HG03095 (cell line): Measurements from ENCODE around the gene TNNT3.

Experiments used
- ATAC-seq: cut with Tn5 transposase; IDR thresholded peaks from one replicate; pipeline ENCODE4 v1.9.1; 2021; ENCODE audit warnings: moderate library complexity; ENCODE audit not compliant: unreplicated experiment

TNNT3 gene

DNA sequence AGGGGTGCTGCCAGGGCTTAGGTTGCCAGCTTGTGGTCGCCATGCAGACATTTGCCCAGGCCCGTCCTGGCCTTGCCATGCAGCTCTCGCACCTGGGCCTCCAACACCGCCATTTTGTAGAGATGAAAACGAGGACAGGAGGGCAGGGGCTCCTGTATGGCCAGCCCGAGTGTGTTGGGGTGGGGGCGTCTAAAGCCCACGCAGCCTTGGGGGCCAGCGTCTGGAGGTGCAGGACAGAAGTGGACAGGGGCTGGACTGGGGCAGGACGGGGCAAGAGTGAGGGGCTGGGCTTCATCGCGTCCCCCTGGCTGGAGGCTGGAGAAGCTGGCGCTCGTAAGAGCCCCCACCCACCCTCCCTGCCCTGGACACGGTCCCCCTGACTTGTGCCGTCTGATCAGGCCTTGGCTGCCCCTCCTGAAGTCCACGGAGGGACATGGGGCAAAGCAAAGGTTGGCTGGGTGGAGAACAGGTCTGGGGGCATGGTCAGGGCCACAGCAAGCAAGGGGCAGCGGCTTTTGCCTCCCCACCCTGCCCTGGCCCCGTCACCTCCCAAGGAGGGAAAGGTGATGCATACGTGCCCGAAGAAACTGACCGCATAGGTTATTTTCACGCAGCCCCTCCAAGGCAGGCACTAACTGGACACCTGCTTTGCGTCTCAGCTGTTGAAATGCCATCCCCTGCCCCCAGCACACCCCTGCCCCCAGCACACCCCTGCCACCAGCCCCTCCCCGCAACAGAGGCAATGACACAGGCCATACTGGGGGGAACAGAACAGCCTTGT is 815 bp downstream of the TNNT3 start:
- no peak for ATAC-seq

- no peak for ATAC-seq
These were observed 1.5 kb downstream of the TNNT3 start for GRCh38 chr11:1920909-1921573.

DNA sequence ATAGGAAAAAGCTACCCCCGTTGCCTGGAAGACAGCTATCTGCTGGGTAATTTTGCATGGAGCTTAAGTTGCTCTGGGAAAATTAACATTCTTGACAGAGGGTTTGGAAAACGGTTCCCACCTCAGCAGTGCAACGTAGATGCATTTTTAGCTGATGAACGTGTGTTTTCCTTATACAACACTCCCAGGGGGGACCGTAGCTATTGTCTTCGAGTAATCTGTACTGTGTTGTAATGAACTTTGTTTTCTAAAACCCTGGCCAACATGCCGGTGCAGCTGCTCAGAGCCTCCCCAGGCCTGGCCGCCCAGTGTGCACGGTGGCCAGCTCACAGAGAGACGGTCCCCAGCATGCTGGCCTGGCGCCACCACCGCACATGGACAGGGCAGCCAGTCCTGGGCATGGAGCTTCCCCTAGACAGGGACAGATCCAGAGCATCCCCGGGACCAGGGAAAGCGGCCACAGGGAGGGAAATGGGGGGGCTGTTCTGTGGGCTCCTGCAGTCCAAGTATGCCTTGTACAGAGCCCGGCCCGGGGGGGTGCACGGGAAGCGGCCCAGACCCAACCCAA is 2.2 kb downstream of the TNNT3 start:
- ATAC-seq, result no peak

DNA sequence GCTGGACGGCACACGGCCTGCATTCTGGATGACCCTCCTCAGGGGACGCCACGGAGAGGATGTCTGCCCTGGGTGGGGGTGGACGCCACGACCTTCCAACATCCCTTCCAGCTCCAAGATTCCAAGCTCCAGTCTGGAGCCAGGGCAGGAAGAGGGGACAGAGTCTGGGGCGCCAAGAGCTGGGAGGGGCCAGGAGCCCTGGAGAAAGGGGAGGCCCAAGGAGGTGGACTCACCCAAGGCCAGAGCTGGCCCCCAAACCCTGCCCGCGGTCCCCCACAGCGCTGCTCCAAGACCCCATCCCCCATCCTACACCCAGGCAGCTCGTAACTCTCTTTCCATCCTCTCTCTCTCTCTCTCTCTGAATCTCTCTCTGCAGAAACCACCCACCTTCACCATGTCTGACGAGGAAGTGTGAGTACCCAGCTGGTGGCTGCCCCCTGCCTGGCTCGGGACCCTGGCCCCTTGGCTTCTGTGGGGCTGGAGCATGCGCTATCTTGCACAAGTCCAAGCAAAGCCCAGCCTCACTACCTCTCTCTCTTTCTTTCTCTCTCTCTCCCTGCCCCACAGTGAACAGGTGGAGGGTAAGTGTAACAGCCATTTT is 3.1 kb downstream of the TNNT3 start:
- ATAC-seq, result no peak

- ATAC-seq, result no peak
These were observed 3.9 kb downstream of the TNNT3 start for GRCh38 chr11:1923201-1923956.

- no peak for ATAC-seq
These were observed 4.7 kb downstream of the TNNT3 start for GRCh38 chr11:1924181-1924580.

DNA sequence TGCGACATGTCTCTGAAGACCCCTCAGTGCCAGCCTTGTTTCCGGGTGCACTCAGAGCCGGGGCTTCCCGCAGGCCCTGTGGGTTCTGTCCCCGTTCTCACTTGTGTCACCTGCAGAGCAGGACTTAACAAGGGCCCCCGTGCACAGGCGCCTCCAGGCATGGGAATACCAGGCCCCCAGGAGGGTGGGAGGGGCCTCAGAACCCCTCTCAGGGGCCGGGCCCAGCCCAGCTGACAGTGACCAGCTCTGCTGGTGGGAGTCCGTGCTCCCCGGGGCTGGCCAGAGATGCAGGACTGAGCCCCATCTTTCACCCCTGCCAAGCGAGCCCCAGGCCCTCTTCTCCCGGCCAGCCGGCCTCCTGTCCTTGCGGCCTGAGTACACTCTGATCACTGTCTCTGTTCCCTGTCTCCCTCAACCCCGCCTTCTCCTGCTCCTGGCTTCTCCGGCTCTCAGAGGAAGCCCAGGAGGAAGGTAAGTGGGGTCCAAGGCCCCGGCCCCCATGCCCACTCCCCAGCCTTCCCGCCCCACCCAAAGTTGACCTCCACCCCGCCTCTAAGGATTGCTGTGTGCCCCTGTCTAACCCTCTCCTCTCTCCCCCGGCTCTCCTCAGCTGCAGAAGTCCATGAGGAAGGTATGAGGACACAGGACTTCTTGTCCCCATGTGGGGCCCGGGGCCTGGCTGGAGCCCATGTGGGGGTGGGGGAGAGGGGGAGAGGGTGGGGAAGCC is 5.3 kb downstream of the TNNT3 start:
- ATAC-seq, result no peak

DNA sequence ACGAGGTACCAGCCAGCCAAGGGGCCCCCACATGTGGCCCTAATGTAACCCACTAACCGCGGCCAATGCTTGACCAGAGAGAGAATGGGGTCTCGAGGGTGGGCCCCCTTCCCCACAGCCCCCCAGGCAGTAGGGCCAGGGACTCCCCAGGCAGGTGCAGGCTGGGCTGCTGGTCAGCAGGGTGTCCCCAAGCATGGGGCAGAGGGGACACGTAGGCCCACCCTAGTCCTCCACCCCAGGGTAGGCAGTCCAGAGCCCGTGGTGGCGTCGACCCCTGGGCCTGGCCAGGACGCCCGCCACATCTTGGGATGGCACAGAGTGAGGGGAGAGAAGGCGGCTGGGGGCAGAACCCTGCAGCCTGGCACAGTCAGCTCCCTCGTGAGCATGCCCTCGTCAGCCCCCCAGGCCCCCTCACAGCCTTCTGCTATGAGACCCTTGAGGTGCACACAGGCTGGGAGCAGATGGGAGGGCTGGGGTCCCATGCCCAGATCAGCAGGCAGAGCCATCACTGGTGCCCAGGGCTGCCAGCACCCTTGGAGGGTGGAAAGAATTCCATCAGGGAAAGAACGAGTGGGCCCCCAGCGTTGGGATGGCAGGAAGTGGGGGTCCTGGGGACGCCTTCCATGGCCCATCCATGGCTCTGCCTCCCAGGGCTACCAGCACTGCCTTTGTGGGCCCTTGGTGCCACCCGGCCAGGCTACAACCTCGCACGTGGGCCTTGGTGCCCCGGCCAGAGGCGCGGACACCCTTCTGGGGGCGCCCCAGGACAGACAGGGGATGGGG is 6.1 kb downstream of the TNNT3 start:
- no peak for ATAC-seq

GRCh38 chr11:1926156-1927025 is 6.9 kb downstream of the TNNT3 start:
- ATAC-seq, result no peak

- ATAC-seq, result no peak
These were observed 7.7 kb downstream of the TNNT3 start for GRCh38 chr11:1927026-1927847.

- ATAC-seq, result no peak
These were observed 8.5 kb downstream of the TNNT3 start for GRCh38 chr11:1927848-1928469.

DNA sequence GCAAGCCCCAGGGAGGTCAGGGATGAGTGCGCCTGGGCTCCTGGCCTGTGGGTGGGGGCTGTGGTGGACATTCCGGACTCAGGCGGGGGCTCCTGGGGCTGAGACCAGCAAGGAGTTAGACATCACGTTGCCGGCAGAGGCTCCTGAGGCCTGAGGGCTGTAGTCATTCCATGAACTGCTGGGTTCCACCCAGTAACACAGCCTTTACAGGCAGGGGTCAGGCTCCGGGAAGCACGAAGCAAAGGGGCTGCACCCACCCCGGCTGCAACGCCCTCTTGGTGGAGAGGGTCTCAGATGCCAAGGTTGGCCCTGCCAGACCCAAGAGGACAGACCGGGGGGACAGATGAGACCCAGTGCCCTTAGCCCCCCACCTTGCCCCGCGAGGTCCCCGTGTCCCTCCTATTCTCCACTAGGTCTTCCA is 9.0 kb downstream of the TNNT3 start:
- ATAC-seq, result no peak

GRCh38 chr11:1928891-1929541 is 9.5 kb downstream of the TNNT3 start:
- no peak for ATAC-seq

- ATAC-seq, result no peak
These were observed 10.3 kb downstream of the TNNT3 start for GRCh38 chr11:1929621-1930461.

DNA sequence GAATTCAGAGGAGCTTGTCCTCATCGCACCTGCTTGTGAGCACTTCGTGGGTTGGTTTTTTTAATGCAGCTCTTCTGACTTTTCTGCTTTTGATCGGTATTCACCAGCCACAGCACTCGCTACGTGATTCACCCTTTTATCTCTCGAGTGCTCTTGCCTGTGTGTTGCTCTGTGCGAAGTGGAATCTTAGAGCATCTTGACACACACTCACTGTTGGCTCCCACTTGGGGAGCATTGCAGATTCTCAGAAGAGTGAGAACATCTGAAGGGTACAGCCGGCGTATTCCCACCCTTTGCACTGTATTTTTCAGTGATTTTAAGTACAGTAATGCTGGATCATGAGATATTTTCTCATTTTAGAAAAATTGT is 10.9 kb downstream of the TNNT3 start:
- no peak for ATAC-seq
